Stomach (tissue), 9 donors: Measurements from ENCODE around the gene ANK2. TPM values are rescaled to one million over a fixed set of nuclear protein-coding genes. Genes with fewer than 3 reads are reported as not detected.

Experiments
- DNase-seq, 2 donors: peaks; one replicate each; pipeline versions ENCODE4 v3.0.0 to v3.0.0-alpha.2; 2013 to 2019
- H3K27ac ChIP-seq, 5 donors: fragments of 200-600 bp in 4 of 5; sonication (generic) in 4 of 5; one replicate each; pipeline ENCODE4 v1.5.1; 2013 to 2019; ENCODE audit warnings: mild to moderate bottlenecking in 1 of 5, moderate library complexity in 1 of 5
- H3K27me3 ChIP-seq, 3 donors: fragments of 200-600 bp; sonication (generic); one replicate each; pipeline ENCODE4 v1.5.1; 2017 to 2019; ENCODE audit warnings: mixed run types in 1 of 3
- H3K36me3 ChIP-seq, 4 donors: fragments of 200-600 bp; sonication (generic); 1 replicate in 3 of 4; 2 replicates in 1 of 4; pipeline ENCODE4 v1.5.1; 2016 to 2019
- H3K4me1 ChIP-seq, 4 donors: fragments of 200-600 bp; sonication (generic); one replicate each; pipeline ENCODE4 v1.5.1; 2016 to 2019
- H3K4me3 ChIP-seq, 4 donors: fragments of 200-600 bp; sonication (generic) in 3 of 4; one replicate each; pipeline ENCODE4 v1.5.1; 2016 to 2019; ENCODE audit warnings: mild to moderate bottlenecking in 1 of 4
- H3K9me3 ChIP-seq, 4 donors: fragments of 200-600 bp; sonication (generic); one replicate each; pipeline ENCODE4 v1.5.1; 2016 to 2019
- EP300 ChIP-seq: sonication (generic); formaldehyde crosslinking; IDR thresholded peaks from one replicate; pipeline ENCODE4 v1.6.1; 2017; ENCODE audit warnings: antibody characterized with exemption
- POLR2A ChIP-seq, 4 donors: fragments of 450-650 bp; IDR thresholded peaks; one replicate each; pipeline ENCODE4 v1.6.1; 2016; ENCODE audit warnings: antibody characterized with exemption in 4 of 4, control low read depth in 2 of 4, mild to moderate bottlenecking in 1 of 4, moderate library complexity in 1 of 4
- POLR2AphosphoS5 ChIP-seq, 3 donors: sonication (generic); formaldehyde crosslinking; IDR thresholded peaks; one replicate each; pipeline ENCODE4 v1.6.1; 2016; ENCODE audit warnings: antibody characterized with exemption in 3 of 3
- WGBS, 5 donors: extraction: QIAGEN DNeasy Blood & Tissue Kit in 3 of 5; methylation state at CpG; one replicate each; pipeline versions ENCODE4 v1.1.5 to v1.1.7; 2013 to 2018; 5-methylcytosine and 5-hydroxymethylcytosine counted together
- intact Hi-C: fragments of 100-400 bp; cut with DNase I; formaldehyde crosslinking; loops from one replicate; pipeline ENCODE4 v1.15.1; 2023; ENCODE audit warnings: low total_unique reads
- polyA plus RNA-seq, 3 donors: library from polyadenylated mRNA; stranded (reverse); fragments of 200-250 nt; gene quantifications; one replicate each; pipeline ENCODE4 v1.2.3, GENCODE V29; 2013
- small RNA-seq, 4 donors: library from RNA; depleted of rRNA; stranded (forward); fragments of <200 nt; gene quantifications; one replicate each; pipeline ENCODE3, GENCODE V24; 2016
- total RNA-seq, 5 donors: library from RNA; depleted of rRNA; stranded (reverse); fragments of >200 nt; gene quantifications; one replicate each; pipeline versions ENCODE4 v1.1.0 to v1.2.3, GENCODE V29; 2014 to 2016
- TF ChIP-seq, protein P1 (sequence below), 7 experiments: fragments of 450-650 bp in 4 of 7; fragments of 200-600 bp in 3 of 7; sonication (generic) in 3 of 7; IDR thresholded peaks; one replicate each; pipeline ENCODE4 v1.5.1; 2016 to 2019; ENCODE audit warnings: antibody characterized with exemption in 7 of 7, control low read depth in 2 of 7, mild to moderate bottlenecking in 1 of 7
- donor health status: healthy with polysubstance abuse.
- donor health status: Bipolar disorder and iron deficiency.
- donor health status: healthy.

ANK2 gene
- total and polyA plus RNA-seq, 8 donors, result 1.9 to 123 (median 13.8) TPM

- Histone ChIP-seq H3K36me3 (no peaks in the 10 kb centered on the region), H3K4me1 (peaks cover 0 to 3% (median 0%) of the 10 kb centered on the region in 4 donors), H3K27ac (no peak overlapping the region), H3K4me3 (no peak overlapping the region), H3K9me3 (peaks cover 0 to 4% (median 0%) of the 10 kb centered on the region in 4 donors), H3K27me3 (no peaks in the 10 kb centered on the region)
- no peak for DNase-seq
- intact Hi-C loops, result no loop called here
- 79 to 89% (median 82%) methylated on average over 1 of the region's 1 CpG for WGBS, 5 donors
- no peak for TF ChIP-seq POLR2AphosphoS5 (IDR thresholded peaks at IDR 0.05)
Measured at GRCh38 chr4:113423631-113424030, 374.2 kb downstream of the ANK2 start.

DNA sequence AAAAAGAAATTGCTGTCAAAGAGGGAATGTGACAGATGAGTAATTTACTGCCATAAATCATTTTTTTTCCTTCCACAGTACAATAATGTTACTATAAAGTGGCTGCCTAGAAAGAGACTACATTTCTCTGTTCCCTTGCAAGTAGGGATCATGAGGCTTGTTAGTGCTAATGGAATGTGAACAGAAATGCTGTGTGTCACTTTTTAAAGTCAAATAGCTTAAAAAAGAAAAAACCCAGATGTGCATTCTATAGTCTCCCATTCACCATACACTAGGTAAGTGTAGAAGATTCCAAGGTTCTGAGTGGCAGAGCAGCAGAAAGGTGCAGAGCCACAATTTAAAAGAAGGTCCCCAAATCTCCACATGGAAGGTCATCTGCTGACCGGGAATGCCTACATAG is 383.7 kb downstream of the ANK2 start:
- Histone ChIP-seq H3K4me3 (no peak overlapping the region), H3K9me3 (no peaks in the 10 kb centered on the region), H3K27ac (no peak overlapping the region), H3K4me1 (peaks cover 0 to 23% (median 14%) of the 10 kb centered on the region in 4 donors), H3K36me3 (no peaks in the 10 kb centered on the region), H3K27me3 (no peaks in the 10 kb centered on the region)
- intact Hi-C loops, result no loop called here
- TF ChIP-seq, protein P1, sequence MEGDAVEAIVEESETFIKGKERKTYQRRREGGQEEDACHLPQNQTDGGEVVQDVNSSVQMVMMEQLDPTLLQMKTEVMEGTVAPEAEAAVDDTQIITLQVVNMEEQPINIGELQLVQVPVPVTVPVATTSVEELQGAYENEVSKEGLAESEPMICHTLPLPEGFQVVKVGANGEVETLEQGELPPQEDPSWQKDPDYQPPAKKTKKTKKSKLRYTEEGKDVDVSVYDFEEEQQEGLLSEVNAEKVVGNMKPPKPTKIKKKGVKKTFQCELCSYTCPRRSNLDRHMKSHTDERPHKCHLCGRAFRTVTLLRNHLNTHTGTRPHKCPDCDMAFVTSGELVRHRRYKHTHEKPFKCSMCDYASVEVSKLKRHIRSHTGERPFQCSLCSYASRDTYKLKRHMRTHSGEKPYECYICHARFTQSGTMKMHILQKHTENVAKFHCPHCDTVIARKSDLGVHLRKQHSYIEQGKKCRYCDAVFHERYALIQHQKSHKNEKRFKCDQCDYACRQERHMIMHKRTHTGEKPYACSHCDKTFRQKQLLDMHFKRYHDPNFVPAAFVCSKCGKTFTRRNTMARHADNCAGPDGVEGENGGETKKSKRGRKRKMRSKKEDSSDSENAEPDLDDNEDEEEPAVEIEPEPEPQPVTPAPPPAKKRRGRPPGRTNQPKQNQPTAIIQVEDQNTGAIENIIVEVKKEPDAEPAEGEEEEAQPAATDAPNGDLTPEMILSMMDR (IDR thresholded peaks at IDR 0.05), result no peak
- TF ChIP-seq EP300 (no peak), POLR2A (IDR thresholded peaks at IDR 0.05) (no peak), POLR2AphosphoS5 (IDR thresholded peaks at IDR 0.05) (no peak)
- WGBS, 5 donors, result 90 to 100% (median 94%) methylated on average over 1 of the region's 1 CpG
- DNase-seq, result no peak

Small RNAs within 50 kb of the gene (small RNA-seq; reads per million reads assigned to genes)
- gene MIR8082 (0 reads per million in 4 donors), gene RN7SL184P (0 reads per million in 4 donors), gene RNU1-138P (0 reads per million in 4 donors)
